Activated CD4-positive, alpha-beta T cell treated with anti-CD3 and anti-CD28 coated beads for 24 hours (primary cell): ENCODE results near the gene GNAI3.

Experiments used
- DNase-seq, 2 donors: peaks; one replicate each; pipeline ENCODE4 v3.0.0-alpha.2; 2020; ENCODE audit warnings: low read depth in 2 of 2

GNAI3 gene

GRCh38 chr1:109527098-109527811, 21.2 kb upstream of the GNAI3 start:
- no peak for DNase-seq

GRCh38 chr1:109527846-109528695, 20.3 kb upstream of the GNAI3 start:
- no peak for DNase-seq

GRCh38 chr1:109528712-109529111, 19.7 kb upstream of the GNAI3 start:
- DNase-seq, result no peak

DNA sequence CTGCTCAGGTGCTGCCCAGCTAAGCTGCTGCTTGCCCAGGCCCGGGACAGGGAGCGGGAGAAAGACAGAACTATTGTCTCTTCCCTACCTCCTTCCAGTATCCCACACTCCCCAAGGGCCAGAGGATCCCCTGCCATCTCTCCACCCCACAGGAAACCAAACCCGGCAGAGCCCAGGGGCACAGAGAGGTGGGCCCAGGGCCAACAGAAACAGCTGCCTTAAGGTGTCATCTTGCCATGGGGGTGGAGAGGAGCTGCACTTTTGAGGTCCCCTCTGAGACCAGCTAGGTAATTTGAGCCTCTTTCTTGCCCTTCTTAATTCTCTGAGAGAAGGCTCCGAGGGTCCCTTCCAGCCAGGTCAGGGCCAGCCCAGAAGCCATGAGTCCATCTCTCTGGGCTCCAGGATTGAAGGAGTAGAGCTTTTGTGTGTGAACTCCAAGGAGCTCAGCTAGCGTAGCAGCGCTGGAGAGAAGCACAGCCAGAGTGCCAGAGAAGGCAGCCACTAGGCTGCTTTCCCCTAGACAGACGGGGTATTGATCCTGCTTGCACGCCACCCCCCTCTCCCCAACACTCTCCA, 18.4 kb upstream of the GNAI3 start:
- no peak for DNase-seq

GRCh38 chr1:109530457-109531087, 17.8 kb upstream of the GNAI3 start:
- DNase-seq, result no peak

- DNase-seq, result no peak
These were observed 17.0 kb upstream of the GNAI3 start for GRCh38 chr1:109531380-109531779.

- DNase-seq, result no peak
These were observed 16.5 kb upstream of the GNAI3 start for GRCh38 chr1:109531826-109532364.

GRCh38 chr1:109532365-109533136, 15.9 kb upstream of the GNAI3 start:
- peak; percentile 90 to 93 for DNase-seq

GRCh38 chr1:109534307-109534858, 14.0 kb upstream of the GNAI3 start:
- DNase-seq, result no peak

- no peak for DNase-seq
These were observed 12.9 kb upstream of the GNAI3 start for GRCh38 chr1:109535481-109535880.

DNA sequence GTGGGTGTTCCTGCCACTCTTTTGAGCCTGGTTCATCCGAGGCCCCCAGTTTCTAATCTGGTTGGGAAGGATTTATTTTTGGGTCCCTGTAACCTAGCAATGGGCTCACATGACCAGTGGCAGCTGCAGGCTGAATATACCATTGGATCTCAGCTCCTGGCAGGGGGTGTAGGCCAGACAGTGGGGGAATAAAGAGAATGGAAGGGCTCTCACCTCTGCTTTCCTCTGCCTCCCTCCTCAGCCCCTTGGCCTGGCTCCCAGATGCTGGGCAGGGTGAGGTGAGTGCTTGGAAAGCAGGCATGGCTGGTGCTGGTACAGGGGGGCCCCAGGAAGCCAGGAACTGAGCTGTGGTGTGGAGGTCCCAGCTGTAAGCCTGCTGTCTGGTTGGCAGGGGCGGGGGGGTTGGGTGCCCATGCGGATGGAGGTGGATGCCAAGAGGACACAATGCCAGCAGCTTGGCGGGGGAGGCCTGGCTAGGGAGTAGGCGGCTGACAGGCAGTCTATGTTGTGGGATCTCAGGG, 12.4 kb upstream of the GNAI3 start:
- DNase-seq, result no peak

DNA sequence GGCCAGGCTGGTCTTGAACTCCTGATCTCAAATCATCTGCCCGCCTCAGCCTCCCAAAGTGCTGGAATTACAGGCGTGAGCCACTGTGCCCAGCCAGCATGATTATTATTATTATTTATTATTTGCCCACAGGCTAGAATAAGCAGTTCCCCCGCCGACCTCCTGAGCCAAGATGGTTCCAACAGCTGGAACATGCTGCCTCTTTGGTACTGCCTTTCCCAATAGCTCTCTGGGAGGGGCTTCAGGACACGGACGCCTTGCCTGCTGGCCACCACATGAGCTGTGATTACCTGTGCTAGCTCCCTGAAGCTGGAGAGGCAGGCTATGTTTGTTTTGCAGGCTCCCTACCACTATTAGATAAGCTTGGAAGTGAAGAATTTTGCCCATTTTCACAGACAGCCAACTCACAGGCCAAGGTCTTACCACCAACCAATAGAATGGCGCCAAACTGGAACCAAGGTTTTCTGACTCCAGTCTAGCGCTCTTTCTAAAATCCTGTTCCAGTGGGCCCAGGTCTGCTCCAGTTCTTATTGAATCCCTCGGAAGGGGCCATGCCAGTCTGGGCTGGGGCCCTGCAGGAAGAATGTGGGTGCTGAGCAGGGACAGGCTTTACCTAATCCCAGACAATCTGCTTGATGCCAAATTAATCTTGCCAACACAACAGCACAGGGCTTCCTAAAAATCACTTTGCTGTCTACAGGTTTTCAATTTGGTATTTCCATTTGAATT, 10.8 kb upstream of the GNAI3 start:
- no peak for DNase-seq

DNA sequence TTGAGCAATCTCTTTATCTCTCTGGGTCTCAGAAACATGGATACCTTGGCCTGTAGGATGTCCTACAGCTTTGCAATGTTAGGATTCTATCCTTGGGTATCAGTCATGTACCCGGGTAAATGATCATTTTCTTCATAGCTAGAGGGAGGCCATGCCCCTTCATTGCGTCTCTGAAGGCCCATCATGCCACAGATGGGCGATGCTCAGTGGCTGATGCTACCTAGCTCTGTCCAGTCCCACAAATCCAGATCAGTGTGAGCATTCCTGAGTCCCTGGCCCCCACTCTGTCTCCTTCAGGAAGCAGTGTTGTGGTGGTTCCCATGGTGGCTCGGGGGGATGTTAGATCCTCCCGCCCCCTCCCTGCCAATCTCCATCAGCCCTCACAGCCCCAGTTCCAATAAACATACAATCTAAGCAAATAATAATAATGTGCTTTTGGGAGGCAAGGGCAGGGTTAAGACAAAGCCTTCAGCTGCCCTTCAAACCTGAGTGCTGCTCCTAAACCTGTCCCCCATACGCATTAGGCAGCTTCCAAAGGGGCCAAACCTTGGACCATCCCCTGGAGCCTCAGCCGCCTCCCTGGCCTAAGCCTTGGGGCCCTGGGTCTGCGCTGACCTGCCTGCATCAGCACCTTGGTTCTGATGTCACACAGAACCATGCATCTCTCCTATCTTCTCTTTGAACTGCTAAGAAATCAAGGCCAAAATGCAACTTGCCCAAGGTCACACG, 9.4 kb upstream of the GNAI3 start:
- DNase-seq, result no peak

GRCh38 chr1:109539676-109540075, 8.7 kb upstream of the GNAI3 start, which contains the start of gene GPR61:
Gene GPR61 (plus strand): TSS chr1:109539872. CDS start chr1:109543023, 3,151 bp downstream.
- no peak for DNase-seq

DNA sequence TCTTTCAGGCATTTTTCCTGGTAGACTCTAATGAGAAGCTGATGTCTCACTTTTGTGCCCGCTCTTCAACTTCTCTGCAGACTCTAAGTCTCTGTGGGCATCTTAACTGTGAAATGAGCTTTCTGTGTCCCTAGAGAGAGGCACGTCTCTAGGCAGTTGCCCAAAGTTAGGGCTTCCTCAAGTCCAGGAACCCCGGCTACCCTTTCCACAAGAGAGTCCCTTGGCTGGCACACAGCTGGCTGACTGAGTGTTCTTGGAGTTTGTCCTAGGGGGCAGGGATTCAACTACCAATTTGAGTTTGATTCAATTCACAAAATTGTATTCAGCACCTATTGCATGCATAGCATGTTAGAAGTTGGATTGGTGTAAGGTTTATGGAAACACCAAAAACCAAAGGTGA, 7.3 kb upstream of the GNAI3 start:
- DNase-seq, result no peak

DNA sequence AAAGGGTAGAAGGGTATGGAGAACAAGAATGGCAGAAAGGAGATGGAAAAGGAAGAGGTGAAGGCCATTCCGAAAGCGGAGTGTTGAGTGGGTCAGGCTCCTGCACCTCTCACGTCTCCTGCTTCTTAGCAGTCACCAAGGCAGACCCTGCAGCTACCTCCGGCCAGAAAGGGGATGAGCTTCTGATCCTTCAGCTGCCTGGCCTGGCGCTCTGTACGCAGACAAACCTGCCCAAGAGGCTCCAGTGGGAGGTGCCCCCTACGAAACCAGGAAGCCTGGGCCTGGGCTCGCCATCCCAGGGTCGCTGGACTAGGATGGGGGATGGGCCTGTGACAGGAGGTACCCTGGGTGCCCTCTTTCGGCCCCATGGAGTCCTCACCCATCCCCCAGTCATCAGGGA, 5.8 kb upstream of the GNAI3 start:
- no peak for DNase-seq

DNA sequence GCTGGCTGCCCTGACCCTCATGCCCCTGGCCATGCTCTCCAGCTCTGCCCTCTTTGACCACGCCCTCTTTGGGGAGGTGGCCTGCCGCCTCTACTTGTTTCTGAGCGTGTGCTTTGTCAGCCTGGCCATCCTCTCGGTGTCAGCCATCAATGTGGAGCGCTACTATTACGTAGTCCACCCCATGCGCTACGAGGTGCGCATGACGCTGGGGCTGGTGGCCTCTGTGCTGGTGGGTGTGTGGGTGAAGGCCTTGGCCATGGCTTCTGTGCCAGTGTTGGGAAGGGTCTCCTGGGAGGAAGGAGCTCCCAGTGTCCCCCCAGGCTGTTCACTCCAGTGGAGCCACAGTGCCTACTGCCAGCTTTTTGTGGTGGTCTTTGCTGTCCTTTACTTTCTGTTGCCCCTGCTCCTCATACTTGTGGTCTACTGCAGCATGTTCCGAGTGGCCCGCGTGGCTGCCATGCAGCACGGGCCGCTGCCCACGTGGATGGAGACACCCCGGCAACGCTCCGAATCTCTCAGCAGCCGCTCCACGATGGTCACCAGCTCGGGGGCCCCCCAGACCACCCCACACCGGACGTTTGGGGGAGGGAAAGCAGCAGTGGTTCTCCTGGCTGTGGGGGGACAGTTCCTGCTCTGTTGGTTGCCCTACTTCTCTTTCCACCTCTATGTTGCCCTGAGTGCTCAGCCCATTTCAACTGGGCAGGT, 5.0 kb upstream of the GNAI3 start:
- no peak for DNase-seq

- no peak for DNase-seq
These were observed 4.3 kb upstream of the GNAI3 start for GRCh38 chr1:109543988-109544735.
